Prostate gland (tissue), 2 donors: ENCODE data around the gene F7.

ENCODE experiments used
- CTCF ChIP-seq, 4 experiments: fragments of 200-600 bp in 2 of 4; fragments of 450-650 bp in 2 of 4; sonication (generic) in 2 of 4; IDR thresholded peaks; 1 replicate in 3 of 4; 2 replicates in 1 of 4; pipeline ENCODE4 v1.5.1; 2016 to 2019; ENCODE audit warnings: antibody characterized with exemption in 4 of 4, mild to moderate bottlenecking in 2 of 4, moderate library complexity in 2 of 4
- POLR2A ChIP-seq: fragments of 450-650 bp; IDR thresholded peaks from one replicate; pipeline ENCODE4 v1.6.1; 2016; ENCODE audit warnings: antibody characterized with exemption, mild to moderate bottlenecking

- TF ChIP-seq CTCF (IDR thresholded peaks at IDR 0.05) (no peak), POLR2A (no peak)
Measured at GRCh38 chr13:113087923-113088690, 17.5 kb upstream of the F7 start.
